Mammary epithelial cell (primary cell): Measurements from ENCODE around the gene TET2.

Source experiments
- CTCF ChIP-seq, 2 donors: IDR thresholded peaks in 1 of 2; conservative IDR thresholded peaks in 1 of 2; 2 replicates each; pipeline ENCODE4 v1.5.1; 2011 to 2012; ENCODE audit warnings: inconsistent platforms in 2 of 2, low read length in 2 of 2, mild to moderate bottlenecking in 2 of 2, control low read depth in 1 of 2, low read depth in 1 of 2; ENCODE audit not compliant: insufficient read depth in 1 of 2; ENCODE audit errors: extremely low read depth in 1 of 2
- EZH2 ChIP-seq: IDR thresholded peaks from 2 replicates; pipeline ENCODE4 v1.6.1; 2012; ENCODE audit warnings: low read length, inconsistent platforms, borderline replicate concordance

GRCh38 chr4:105197777-105198176 lies 51.1 kb downstream of the TET2 start:
- no peak for TF ChIP-seq CTCF (conservative IDR thresholded peaks at IDR 0.05 in 1 of 2, IDR thresholded peaks at IDR 0.05 in 1 of 2; ENCODE audit: extremely low read depth in 1 of 2, insufficient read depth in 1 of 2, low read depth in 1 of 2, low read length in 2 of 2)
- no peak for TF ChIP-seq EZH2
